Nasal cavity respiratory epithelium epithelial cell of viscerocranial mucosa (primary cell): Measurements from ENCODE around the gene SRGAP1. TPM values are rescaled to one million over a fixed set of nuclear protein-coding genes. Genes with fewer than 3 reads are reported as not detected.

Experiments
- total RNA-seq: library from RNA; depleted of rRNA; stranded (reverse); fragments of >200 nt; gene quantifications from 2 replicates; pipeline ENCODE4 v1.2.3, GENCODE V29; 2014

The SRGAP1 gene
- total RNA-seq, result 9.6 and 17.7 TPM in 2 replicates

DNA sequence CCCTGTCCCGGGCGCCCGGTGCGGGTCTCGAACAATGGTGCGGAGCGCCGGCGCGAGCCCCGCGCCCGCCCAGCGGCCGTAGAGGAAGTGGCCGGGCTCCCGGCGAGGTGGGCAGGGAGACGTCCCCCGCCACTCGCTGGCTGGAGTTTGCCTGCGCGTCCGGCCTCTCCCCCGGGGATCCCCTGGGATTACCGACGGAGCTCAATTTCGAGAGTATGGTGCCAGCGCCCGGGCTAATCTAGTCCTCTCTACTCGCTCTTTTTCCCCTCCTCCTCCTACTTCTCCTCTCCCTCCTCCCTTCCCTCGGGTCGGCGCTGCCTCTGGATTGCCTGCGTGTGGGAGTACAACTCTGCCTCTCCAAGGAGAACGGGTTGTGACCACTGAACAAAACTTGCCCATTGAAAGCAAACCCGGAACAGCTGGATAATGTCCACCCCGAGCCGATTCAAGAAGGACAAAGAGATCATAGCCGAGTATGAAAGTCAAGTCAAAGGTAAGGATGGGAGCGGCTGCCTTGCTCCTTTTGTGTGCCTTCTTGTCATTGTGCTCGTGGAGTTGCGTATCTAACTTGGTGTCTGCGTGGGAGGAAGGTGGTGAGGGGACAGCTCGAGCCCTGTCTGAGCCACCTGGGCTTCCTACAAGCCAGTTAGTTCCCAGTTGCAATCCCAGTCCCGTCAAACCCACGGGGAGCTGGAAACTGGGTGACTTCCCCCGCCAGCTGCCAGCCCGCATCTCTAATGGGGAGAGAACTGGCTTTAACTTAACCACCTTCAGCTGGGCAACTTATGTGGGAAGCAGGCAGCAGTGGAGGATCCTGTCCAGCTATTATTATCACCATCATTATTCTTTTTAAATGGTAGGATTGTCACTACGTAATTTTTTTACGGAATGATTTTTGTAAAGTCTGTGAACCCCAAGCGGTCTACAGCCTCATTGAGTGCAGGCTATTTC lies at the start of gene SRGAP1:
Gene SRGAP1, plus strand, starts transcription at position 310 of the 951 bp plus-strand sequence. Its CDS starts 117 bp downstream, at position 427.

Other genes starting within 250 kb of the SRGAP1 start
- gene DPY19L2, start 176.2 kb upstream of the SRGAP1 start, total RNA-seq, result 0.68 and 1.6 TPM in 2 replicates
- gene RXYLT1, start 64.8 kb upstream of the SRGAP1 start, total RNA-seq, result 20.8 and 23.8 TPM in 2 replicates